Measurements from ENCODE around the gene SLC9A3. TPM values are rescaled to one million over a fixed set of nuclear protein-coding genes. Genes with fewer than 3 reads are reported as not detected.
"Not testable (repeated sequence)": the region's sequence is repeated elsewhere in the genome, so short reads cannot be mapped to it uniquely, and the experiment has no call there.

Gene SLC9A3
- total and polyA plus RNA-seq, 2 donors: 1.3 to 1.9 TPM

DNA sequence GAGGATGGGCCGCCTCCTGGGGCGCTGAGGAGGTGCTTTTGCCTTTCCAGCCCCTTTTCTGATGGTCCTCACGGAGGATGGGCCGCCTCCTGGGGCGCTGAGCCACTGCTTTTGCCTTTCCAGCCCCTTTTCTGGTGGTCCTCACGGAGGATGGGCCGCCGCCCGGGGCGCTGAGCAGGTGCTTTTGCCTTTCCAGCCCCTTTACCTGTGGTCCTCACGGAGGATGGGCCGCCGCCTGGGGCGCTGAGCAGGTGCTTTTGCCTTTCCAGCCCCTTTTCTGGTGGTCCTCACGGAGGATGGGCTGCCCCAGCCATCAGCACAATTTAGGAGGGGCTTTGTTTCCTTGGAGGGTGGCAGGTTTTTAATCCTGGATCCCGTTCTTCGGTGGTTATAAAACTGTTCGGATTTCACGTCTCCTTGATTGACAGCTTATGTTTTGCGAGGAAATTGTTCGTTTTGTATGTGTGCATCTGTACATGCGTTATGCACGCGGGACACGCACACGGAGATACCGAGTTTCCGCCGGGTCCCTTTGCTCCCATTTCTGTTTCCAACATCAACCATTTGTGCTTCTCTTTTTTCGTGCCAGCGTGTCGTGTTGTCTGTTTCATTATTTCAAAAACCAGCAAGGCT, 34.7 kb upstream of the SLC9A3 start:
- Histone ChIP-seq H3K27me3 (ENCODE audit: control insufficient read depth in 2 of 2, insufficient read depth in 1 of 2, low read length in 1 of 2) (peaks cover 0 to 20% of the 10 kb centered on the region in 2 donors), H3K27ac (ENCODE audit: low read depth in 1 of 2, low read length in 1 of 2) (no peak overlapping the region), H3K36me3 (ENCODE audit: control insufficient read depth in 2 of 2, insufficient read depth in 2 of 2, low read length in 1 of 2) (no peaks in the 10 kb centered on the region), H3K4me1 (ENCODE audit: control insufficient read depth in 2 of 2, insufficient read depth in 2 of 2, low read length in 2 of 2) (no peaks in the 10 kb centered on the region), H3K9me3 (ENCODE audit: control insufficient read depth in 2 of 2, insufficient read depth in 1 of 2, low read length in 1 of 2) (peaks cover 0 to 4% of the 10 kb centered on the region in 2 donors), H3K4me3 (ENCODE audit: low read length in 2 of 2) (no peak overlapping the region)
- WGBS: 86% methylated on average over 32 of the region's 32 CpGs
- no peak for DNase-seq (ENCODE audit: low read depth in 6 of 9, low spot score in 9 of 9)

GRCh38 chr5:558326-558725, 34.1 kb upstream of the SLC9A3 start:
- Histone ChIP-seq H3K36me3 (ENCODE audit: control insufficient read depth in 2 of 2, insufficient read depth in 2 of 2, low read length in 1 of 2) (no peaks in the 10 kb centered on the region), H3K27ac (ENCODE audit: low read depth in 1 of 2, low read length in 1 of 2) (no peak overlapping the region), H3K4me1 (ENCODE audit: control insufficient read depth in 2 of 2, insufficient read depth in 2 of 2, low read length in 2 of 2) (no peaks in the 10 kb centered on the region), H3K27me3 (ENCODE audit: control insufficient read depth in 2 of 2, insufficient read depth in 1 of 2, low read length in 1 of 2) (peaks cover 0 to 20% of the 10 kb centered on the region in 2 donors), H3K9me3 (ENCODE audit: control insufficient read depth in 2 of 2, insufficient read depth in 1 of 2, low read length in 1 of 2) (peaks cover 0 to 4% of the 10 kb centered on the region in 2 donors), H3K4me3 (ENCODE audit: low read length in 2 of 2) (no peak overlapping the region)
- 93% methylated on average over 10 of the region's 10 CpGs for WGBS
- DNase-seq (ENCODE audit: low read depth in 6 of 9, low spot score in 9 of 9): no peak

DNA sequence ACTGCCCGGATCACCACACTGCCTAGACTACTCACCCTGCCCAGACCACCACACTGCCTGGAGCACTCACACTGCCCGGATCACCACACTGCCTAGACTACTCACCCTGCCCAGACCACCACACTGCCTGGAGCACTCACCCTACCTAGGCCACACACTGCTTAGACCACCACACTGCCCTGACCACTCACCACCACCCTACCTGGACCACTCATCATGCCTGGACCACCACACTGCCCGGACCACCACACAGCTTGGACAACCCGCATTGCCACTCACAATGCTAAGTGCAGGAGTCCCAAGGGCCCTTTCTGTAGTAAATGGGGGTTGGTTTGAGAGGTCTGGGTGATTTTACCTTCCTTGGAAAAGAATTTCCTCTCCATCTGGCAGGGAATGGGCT, 33.7 kb upstream of the SLC9A3 start:
- DNase-seq (ENCODE audit: low read depth in 6 of 9, low spot score in 9 of 9); H3K36me3 ChIP-seq (ENCODE audit: control insufficient read depth in 2 of 2, insufficient read depth in 2 of 2, low read length in 1 of 2); H3K9me3 ChIP-seq (ENCODE audit: control insufficient read depth in 2 of 2, insufficient read depth in 1 of 2, low read length in 1 of 2); H3K4me1 ChIP-seq (ENCODE audit: control insufficient read depth in 2 of 2, insufficient read depth in 2 of 2, low read length in 2 of 2); H3K27ac ChIP-seq (ENCODE audit: low read depth in 1 of 2, low read length in 1 of 2); H3K4me3 ChIP-seq (ENCODE audit: low read length in 2 of 2): not testable (repeated sequence)
- peaks cover 0 to 20% of the 10 kb centered on the region in 2 donors for H3K27me3 ChIP-seq (ENCODE audit: control insufficient read depth in 2 of 2, insufficient read depth in 1 of 2, low read length in 1 of 2)
- WGBS: 96% methylated on average over 4 of the region's 4 CpGs

GRCh38 chr5:556909-557441, 32.7 kb upstream of the SLC9A3 start:
- DNase-seq (ENCODE audit: low read depth in 6 of 9, low spot score in 9 of 9): no peak
- H3K4me1 ChIP-seq (ENCODE audit: control insufficient read depth in 2 of 2, insufficient read depth in 2 of 2, low read length in 2 of 2): no peaks in the 10 kb centered on the region
- H3K27ac ChIP-seq (ENCODE audit: low read depth in 1 of 2, low read length in 1 of 2): no peak overlapping the region
- no peaks in the 10 kb centered on the region for H3K36me3 ChIP-seq (ENCODE audit: control insufficient read depth in 2 of 2, insufficient read depth in 2 of 2, low read length in 1 of 2)
- H3K9me3 ChIP-seq (ENCODE audit: control insufficient read depth in 2 of 2, insufficient read depth in 1 of 2, low read length in 1 of 2): peaks cover 0 to 4% of the 10 kb centered on the region in 2 donors
- 92% methylated on average over 19 of the region's 19 CpGs for WGBS
- no peak overlapping the region for H3K4me3 ChIP-seq (ENCODE audit: low read length in 2 of 2)
- peaks cover 0 to 20% of the 10 kb centered on the region in 2 donors for H3K27me3 ChIP-seq (ENCODE audit: control insufficient read depth in 2 of 2, insufficient read depth in 1 of 2, low read length in 1 of 2)

- Histone ChIP-seq H3K4me1 (ENCODE audit: control insufficient read depth in 2 of 2, insufficient read depth in 2 of 2, low read length in 2 of 2) (no peaks in the 10 kb centered on the region), H3K36me3 (ENCODE audit: control insufficient read depth in 2 of 2, insufficient read depth in 2 of 2, low read length in 1 of 2) (no peaks in the 10 kb centered on the region), H3K9me3 (ENCODE audit: control insufficient read depth in 2 of 2, insufficient read depth in 1 of 2, low read length in 1 of 2) (peaks cover 0 to 4% of the 10 kb centered on the region in 2 donors), H3K4me3 (ENCODE audit: low read length in 2 of 2) (no peak overlapping the region), H3K27me3 (ENCODE audit: control insufficient read depth in 2 of 2, insufficient read depth in 1 of 2, low read length in 1 of 2) (peaks cover 0 to 9% of the 10 kb centered on the region in 2 donors), H3K27ac (ENCODE audit: low read depth in 1 of 2, low read length in 1 of 2) (no peak overlapping the region)
- WGBS: 92% methylated on average over 27 of the region's 27 CpGs
- no peak for DNase-seq (ENCODE audit: low read depth in 6 of 9, low spot score in 9 of 9)
These were observed 30.9 kb upstream of the SLC9A3 start for GRCh38 chr5:555058-555623.

- H3K27ac ChIP-seq (ENCODE audit: low read depth in 1 of 2, low read length in 1 of 2): no peak overlapping the region
- no peaks in the 10 kb centered on the region for H3K4me1 ChIP-seq (ENCODE audit: control insufficient read depth in 2 of 2, insufficient read depth in 2 of 2, low read length in 2 of 2)
- no peak for DNase-seq (ENCODE audit: low read depth in 6 of 9, low spot score in 9 of 9)
- H3K4me3 ChIP-seq (ENCODE audit: low read length in 2 of 2): no peak overlapping the region
- 97% methylated on average over 40 of the region's 40 CpGs for WGBS
- peaks cover 0 to 9% of the 10 kb centered on the region in 2 donors for H3K27me3 ChIP-seq (ENCODE audit: control insufficient read depth in 2 of 2, insufficient read depth in 1 of 2, low read length in 1 of 2)
- H3K36me3 ChIP-seq (ENCODE audit: control insufficient read depth in 2 of 2, insufficient read depth in 2 of 2, low read length in 1 of 2): no peaks in the 10 kb centered on the region
- H3K9me3 ChIP-seq (ENCODE audit: control insufficient read depth in 2 of 2, insufficient read depth in 1 of 2, low read length in 1 of 2): peaks cover 0 to 4% of the 10 kb centered on the region in 2 donors
These were observed 30.2 kb upstream of the SLC9A3 start for GRCh38 chr5:554284-554988.

DNA sequence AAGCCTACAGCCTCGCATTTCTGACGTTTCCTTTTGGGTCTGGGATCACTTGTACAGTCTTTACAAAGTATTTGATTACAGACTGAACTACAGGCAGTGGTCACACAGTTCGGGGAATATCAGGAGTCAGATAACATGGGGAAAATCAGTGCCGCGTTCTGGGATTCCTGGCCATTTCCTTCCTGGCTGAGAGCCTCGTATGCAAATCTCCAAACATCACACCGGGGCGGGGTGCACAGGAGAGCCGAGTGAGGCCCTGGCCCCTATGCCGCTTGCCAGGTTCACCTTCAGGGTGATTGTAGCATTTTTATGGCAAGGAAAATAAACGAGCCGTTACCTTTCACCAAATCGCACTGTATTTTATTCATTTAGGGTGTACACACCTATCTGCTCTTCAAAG, 29.6 kb upstream of the SLC9A3 start:
- no peak overlapping the region for H3K27ac ChIP-seq (ENCODE audit: low read depth in 1 of 2, low read length in 1 of 2)
- H3K4me3 ChIP-seq (ENCODE audit: low read length in 2 of 2): no peak overlapping the region
- DNase-seq (ENCODE audit: low read depth in 6 of 9, low spot score in 9 of 9): peak in 1 of 9 donors; percentile 10
- H3K9me3 ChIP-seq (ENCODE audit: control insufficient read depth in 2 of 2, insufficient read depth in 1 of 2, low read length in 1 of 2): peaks cover 0 to 4% of the 10 kb centered on the region in 2 donors
- WGBS: 71% methylated on average over 13 of the region's 13 CpGs
- H3K4me1 ChIP-seq (ENCODE audit: control insufficient read depth in 2 of 2, insufficient read depth in 2 of 2, low read length in 2 of 2): no peaks in the 10 kb centered on the region
- H3K36me3 ChIP-seq (ENCODE audit: control insufficient read depth in 2 of 2, insufficient read depth in 2 of 2, low read length in 1 of 2): no peaks in the 10 kb centered on the region
- peaks cover 0 to 7% of the 10 kb centered on the region in 2 donors for H3K27me3 ChIP-seq (ENCODE audit: control insufficient read depth in 2 of 2, insufficient read depth in 1 of 2, low read length in 1 of 2)

DNA sequence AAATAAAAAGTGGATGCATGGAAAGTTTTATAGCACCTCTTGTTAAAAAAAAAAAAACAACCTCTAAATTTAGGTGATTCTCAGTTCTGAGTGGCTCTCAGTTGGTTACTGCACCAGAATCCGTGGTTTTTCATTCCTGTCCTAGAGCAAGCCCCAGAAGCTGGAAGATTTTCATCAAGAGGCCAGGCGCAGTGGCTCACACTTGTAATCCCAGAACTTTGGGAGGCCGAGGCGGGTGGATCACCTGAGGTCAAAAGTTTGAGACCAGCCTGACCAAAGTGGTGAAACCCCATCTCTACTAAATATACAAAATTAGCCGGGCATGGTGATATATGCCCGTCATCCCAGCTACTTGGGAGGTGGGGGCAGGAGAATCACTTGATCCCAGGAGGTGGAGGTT, 27.2 kb upstream of the SLC9A3 start:
- Histone ChIP-seq H3K4me1 (ENCODE audit: control insufficient read depth in 2 of 2, insufficient read depth in 2 of 2, low read length in 2 of 2) (no peaks in the 10 kb centered on the region), H3K36me3 (ENCODE audit: control insufficient read depth in 2 of 2, insufficient read depth in 2 of 2, low read length in 1 of 2) (no peaks in the 10 kb centered on the region), H3K27ac (ENCODE audit: low read depth in 1 of 2, low read length in 1 of 2) (no peak overlapping the region), H3K9me3 (ENCODE audit: control insufficient read depth in 2 of 2, insufficient read depth in 1 of 2, low read length in 1 of 2) (peaks cover 0 to under 1% of the 10 kb centered on the region in 2 donors), H3K4me3 (ENCODE audit: low read length in 2 of 2) (no peak overlapping the region), H3K27me3 (ENCODE audit: control insufficient read depth in 2 of 2, insufficient read depth in 1 of 2, low read length in 1 of 2) (peaks cover 0 to 10% of the 10 kb centered on the region in 2 donors)
- WGBS: 92% methylated on average over 6 of the region's 6 CpGs
- DNase-seq (ENCODE audit: low read depth in 6 of 9, low spot score in 9 of 9): no peak

DNA sequence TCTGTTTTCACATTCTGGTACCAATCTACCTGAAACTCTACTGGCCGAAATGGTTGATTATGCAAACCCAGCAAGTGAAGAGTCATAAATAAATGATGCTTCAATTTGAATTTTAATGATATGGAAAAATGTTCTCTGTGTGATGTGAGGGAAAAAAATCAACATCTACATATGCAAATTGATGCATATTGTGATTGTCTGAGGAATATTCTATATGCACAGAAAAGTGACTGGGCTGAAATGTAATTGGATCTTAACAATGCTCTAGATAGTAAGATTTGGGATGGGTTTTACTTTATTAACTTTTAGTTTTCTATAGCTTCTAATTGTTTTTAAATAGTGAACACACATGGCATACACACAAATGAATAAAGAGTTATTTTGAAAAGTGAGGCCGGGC, 25.0 kb upstream of the SLC9A3 start:
- Histone ChIP-seq H3K4me3 (ENCODE audit: low read length in 2 of 2) (no peak overlapping the region), H3K27ac (ENCODE audit: low read depth in 1 of 2, low read length in 1 of 2) (no peak overlapping the region), H3K4me1 (ENCODE audit: control insufficient read depth in 2 of 2, insufficient read depth in 2 of 2, low read length in 2 of 2) (peaks cover 0 to 6% of the 10 kb centered on the region in 2 donors), H3K27me3 (ENCODE audit: control insufficient read depth in 2 of 2, insufficient read depth in 1 of 2, low read length in 1 of 2) (peaks cover 0 to 8% of the 10 kb centered on the region in 2 donors), H3K36me3 (ENCODE audit: control insufficient read depth in 2 of 2, insufficient read depth in 2 of 2, low read length in 1 of 2) (no peaks in the 10 kb centered on the region), H3K9me3 (ENCODE audit: control insufficient read depth in 2 of 2, insufficient read depth in 1 of 2, low read length in 1 of 2) (no peaks in the 10 kb centered on the region)
- DNase-seq (ENCODE audit: low read depth in 6 of 9, low spot score in 9 of 9): no peak
- 97% methylated on average over 2 of the region's 2 CpGs for WGBS
